ENCODE measurements around the gene LORICRIN.

Gene LORICRIN

GRCh38 chr1:153238527-153238926, 21.0 kb upstream of the LORICRIN start:
- Mint-ChIP-seq H3K9me3 (no peaks in the 10 kb centered on the region), H3K4me1 (no peaks in the 10 kb centered on the region), H3K36me3 (no peaks in the 10 kb centered on the region), H3K27ac (no peak overlapping the region), H3K27me3 (peaks cover 6% of the 10 kb centered on the region), H3K4me3 (no peak overlapping the region)

GRCh38 chr1:153242160-153242559, 17.3 kb upstream of the LORICRIN start:
- no peaks in the 10 kb centered on the region for H3K4me1 Mint-ChIP-seq
- H3K27me3 Mint-ChIP-seq: peaks cover 11% of the 10 kb centered on the region
- H3K9me3 Mint-ChIP-seq: no peaks in the 10 kb centered on the region
- H3K4me3 Mint-ChIP-seq: no peak overlapping the region
- no peak overlapping the region for H3K27ac Mint-ChIP-seq
- H3K36me3 Mint-ChIP-seq: no peaks in the 10 kb centered on the region

GRCh38 chr1:153245466-153245865, 14.0 kb upstream of the LORICRIN start:
- Mint-ChIP-seq H3K27ac (no peak overlapping the region), H3K4me3 (no peak overlapping the region), H3K27me3 (peaks cover 24% of the 10 kb centered on the region), H3K36me3 (no peaks in the 10 kb centered on the region), H3K9me3 (no peaks in the 10 kb centered on the region), H3K4me1 (no peaks in the 10 kb centered on the region)

GRCh38 chr1:153246018-153246417, 13.5 kb upstream of the LORICRIN start:
- Mint-ChIP-seq H3K36me3 (no peaks in the 10 kb centered on the region), H3K27ac (no peak overlapping the region), H3K27me3 (peaks cover 23% of the 10 kb centered on the region), H3K9me3 (no peaks in the 10 kb centered on the region), H3K4me1 (no peaks in the 10 kb centered on the region), H3K4me3 (no peak overlapping the region)

- no peaks in the 10 kb centered on the region for H3K9me3 Mint-ChIP-seq
- no peak overlapping the region for H3K27ac Mint-ChIP-seq
- peaks cover 26% of the 10 kb centered on the region for H3K27me3 Mint-ChIP-seq
- H3K36me3 Mint-ChIP-seq: no peaks in the 10 kb centered on the region
- H3K4me3 Mint-ChIP-seq: no peak overlapping the region
- no peaks in the 10 kb centered on the region for H3K4me1 Mint-ChIP-seq
These were observed 12.7 kb upstream of the LORICRIN start for GRCh38 chr1:153246825-153247224.

GRCh38 chr1:153248176-153248879, 11.2 kb upstream of the LORICRIN start:
- H3K9me3 Mint-ChIP-seq: no peaks in the 10 kb centered on the region
- no peaks in the 10 kb centered on the region for H3K4me1 Mint-ChIP-seq
- H3K4me3 Mint-ChIP-seq: no peak overlapping the region
- H3K36me3 Mint-ChIP-seq: no peaks in the 10 kb centered on the region
- peaks cover 26% of the 10 kb centered on the region for H3K27me3 Mint-ChIP-seq
- H3K27ac Mint-ChIP-seq: no peak overlapping the region

- H3K36me3 Mint-ChIP-seq: no peaks in the 10 kb centered on the region
- no peak overlapping the region for H3K4me3 Mint-ChIP-seq
- no peak overlapping the region for H3K27ac Mint-ChIP-seq
- peaks cover 30% of the 10 kb centered on the region for H3K27me3 Mint-ChIP-seq
- no peaks in the 10 kb centered on the region for H3K4me1 Mint-ChIP-seq
- no peaks in the 10 kb centered on the region for H3K9me3 Mint-ChIP-seq
These were observed 9.3 kb upstream of the LORICRIN start for GRCh38 chr1:153250166-153250565.

GRCh38 chr1:153251087-153251486, 8.4 kb upstream of the LORICRIN start:
- Mint-ChIP-seq H3K27ac (no peak overlapping the region), H3K4me3 (no peak overlapping the region), H3K4me1 (no peaks in the 10 kb centered on the region), H3K27me3 (peaks cover 29% of the 10 kb centered on the region), H3K36me3 (no peaks in the 10 kb centered on the region), H3K9me3 (no peaks in the 10 kb centered on the region)

GRCh38 chr1:153251562-153251961, 7.9 kb upstream of the LORICRIN start:
- Mint-ChIP-seq H3K9me3 (no peaks in the 10 kb centered on the region), H3K36me3 (no peaks in the 10 kb centered on the region), H3K4me3 (no peak overlapping the region), H3K27ac (no peak overlapping the region), H3K4me1 (no peaks in the 10 kb centered on the region), H3K27me3 (peaks cover 24% of the 10 kb centered on the region)

GRCh38 chr1:153251988-153252387, 7.5 kb upstream of the LORICRIN start:
- H3K4me1 Mint-ChIP-seq: no peaks in the 10 kb centered on the region
- no peak overlapping the region for H3K27ac Mint-ChIP-seq
- peaks cover 23% of the 10 kb centered on the region for H3K27me3 Mint-ChIP-seq
- H3K9me3 Mint-ChIP-seq: no peaks in the 10 kb centered on the region
- H3K4me3 Mint-ChIP-seq: no peak overlapping the region
- no peaks in the 10 kb centered on the region for H3K36me3 Mint-ChIP-seq

GRCh38 chr1:153253076-153253475, 6.4 kb upstream of the LORICRIN start:
- Mint-ChIP-seq H3K27ac (no peak overlapping the region), H3K27me3 (peaks cover 18% of the 10 kb centered on the region), H3K4me3 (no peak overlapping the region), H3K4me1 (no peaks in the 10 kb centered on the region), H3K36me3 (no peaks in the 10 kb centered on the region), H3K9me3 (no peaks in the 10 kb centered on the region)

GRCh38 chr1:153253693-153254092, 5.8 kb upstream of the LORICRIN start:
- Mint-ChIP-seq H3K9me3 (no peaks in the 10 kb centered on the region), H3K36me3 (no peaks in the 10 kb centered on the region), H3K4me1 (no peaks in the 10 kb centered on the region), H3K27me3 (peaks cover 19% of the 10 kb centered on the region), H3K4me3 (no peak overlapping the region), H3K27ac (no peak overlapping the region)

- Mint-ChIP-seq H3K36me3 (no peaks in the 10 kb centered on the region), H3K4me1 (peaks cover 27% of the 10 kb centered on the region), H3K4me3 (peak overlapping the region; percentile 83), H3K9me3 (no peaks in the 10 kb centered on the region), H3K27ac (no peak overlapping the region), H3K27me3 (peaks cover 44% of the 10 kb centered on the region)
These were observed 1.2 kb downstream of the LORICRIN start for GRCh38 chr1:153260585-153261280.

- Mint-ChIP-seq H3K9me3 (no peaks in the 10 kb centered on the region), H3K27ac (no peak overlapping the region), H3K27me3 (peaks cover 49% of the 10 kb centered on the region), H3K4me3 (peak overlapping the region; percentile 82), H3K4me1 (peaks cover 27% of the 10 kb centered on the region), H3K36me3 (no peaks in the 10 kb centered on the region)
These were observed 2.0 kb downstream of the LORICRIN start for GRCh38 chr1:153261281-153262069.

GRCh38 chr1:153262070-153262366, 2.5 kb downstream of the LORICRIN start:
- Mint-ChIP-seq H3K9me3 (no peaks in the 10 kb centered on the region), H3K4me3 (peak overlapping the region; percentile 82), H3K27ac (peak overlapping the region; percentile 1), H3K36me3 (no peaks in the 10 kb centered on the region), H3K4me1 (peaks cover 27% of the 10 kb centered on the region), H3K27me3 (peaks cover 52% of the 10 kb centered on the region)
